Spleen (tissue), 11 donors: Measurements from ENCODE around the gene SMPDL3B. TPM values are rescaled to one million over a fixed set of nuclear protein-coding genes. Genes with fewer than 3 reads are reported as not detected.

Source experiments
- DNase-seq: peaks from one replicate; pipeline ENCODE4 v3.0.0-alpha.2; 2020
- H3K27ac ChIP-seq, 8 donors: fragments of 200-600 bp; sonication (generic) in 7 of 8; 1 replicate in 4 of 8; 2 replicates in 4 of 8; pipeline versions ENCODE4 v1.5.0 to v1.8.0; 2016 to 2021; ENCODE audit warnings: inconsistent platforms in 4 of 8, mild to moderate bottlenecking in 4 of 8, moderate library complexity in 1 of 8
- H3K27me3 ChIP-seq, 7 donors: fragments of 200-600 bp; sonication (generic) in 6 of 7; replicated peaks in 1 of 7; 1 replicate in 4 of 7; 2 replicates in 3 of 7; pipeline versions ENCODE4 v1.5.0 to v1.8.0; 2016 to 2021; ENCODE audit warnings: inconsistent platforms in 3 of 7, mild to moderate bottlenecking in 1 of 7
- H3K36me3 ChIP-seq, 6 donors: fragments of 200-600 bp; sonication (generic) in 5 of 6; 1 replicate in 4 of 6; 2 replicates in 2 of 6; pipeline versions ENCODE4 v1.5.0 to v1.8.0; 2016 to 2021; ENCODE audit warnings: inconsistent platforms in 2 of 6
- H3K4me1 ChIP-seq, 6 donors: fragments of 200-600 bp; sonication (generic) in 5 of 6; 1 replicate in 3 of 6; 2 replicates in 3 of 6; pipeline versions ENCODE4 v1.5.0 to v1.8.0; 2016 to 2021; ENCODE audit warnings: inconsistent platforms in 3 of 6
- H3K4me3 ChIP-seq, 8 donors: fragments of 200-600 bp; sonication (generic) in 7 of 8; 1 replicate in 4 of 8; 2 replicates in 4 of 8; pipeline versions ENCODE4 v1.5.0 to v1.8.0; 2016 to 2021; ENCODE audit warnings: inconsistent platforms in 4 of 8, mild to moderate bottlenecking in 4 of 8, moderate library complexity in 2 of 8
- H3K9me3 ChIP-seq, 8 donors: fragments of 200-600 bp; sonication (generic) in 7 of 8; 1 replicate in 4 of 8; 2 replicates in 4 of 8; pipeline versions ENCODE4 v1.5.0 to v1.8.0; 2016 to 2021; ENCODE audit warnings: inconsistent platforms in 4 of 8
- CTCF ChIP-seq, 11 experiments: fragments of 200-600 bp in 7 of 11; fragments of 450-650 bp in 4 of 11; sonication (generic) in 4 of 11; IDR thresholded peaks in 8 of 11; conservative IDR thresholded peaks in 3 of 11; 1 replicate in 7 of 11; 2 replicates in 4 of 11; pipeline versions ENCODE4 v1.4.0 to v1.8.0; 2016 to 2021; ENCODE audit warnings: antibody characterized with exemption in 11 of 11, inconsistent platforms in 4 of 11, mild to moderate bottlenecking in 1 of 11
- POLR2A ChIP-seq, 3 donors: fragments of 450-650 bp; IDR thresholded peaks; one replicate each; pipeline ENCODE4 v1.5.1; 2017; ENCODE audit warnings: antibody characterized with exemption in 3 of 3, mild to moderate bottlenecking in 1 of 3
- POLR2AphosphoS5 ChIP-seq, 3 donors: sonication (generic); formaldehyde crosslinking; IDR thresholded peaks; one replicate each; pipeline ENCODE4 v1.5.1; 2017; ENCODE audit warnings: antibody characterized with exemption in 3 of 3
- WGBS, 5 donors: extraction: QIAGEN DNeasy Blood & Tissue Kit in 3 of 5; methylation state at CpG; one replicate each; pipeline versions ENCODE4 v1.1.5 to v1.1.7; 2013 to 2018; 5-methylcytosine and 5-hydroxymethylcytosine counted together
- intact Hi-C: fragments of 100-400 bp; cut with DNase I; formaldehyde crosslinking; loops from one replicate; pipeline ENCODE4 v1.15.0; 2023; ENCODE audit warnings: low total_unique reads
- polyA plus RNA-seq, 3 donors: library from polyadenylated mRNA; stranded (reverse); fragments of 200-250 nt; gene quantifications; one replicate each; pipeline ENCODE4 v1.2.1, GENCODE V29; 2013
- total RNA-seq, 7 donors: library from RNA; depleted of rRNA in 3 of 7; stranded (reverse); fragments of >200 nt in 3 of 7; fragmentation: NEBNext Ultra II Directional in 4 of 7; extraction: Animal tissue kit (Norgen Biotek cat#: 25700) in 4 of 7; gene quantifications; one replicate each; pipeline versions ENCODE4 v1.1.0 to v1.2.1, GENCODE V29; 2016 to 2021
- donor health status: healthy with polysubstance abuse.
- donor health status: DM: no; HTN: no; CAD: no; lungs with moderate emphysema.
- donor health status: DM: no; HTN: no; CAD: no.
- donor health status: Bipolar disorder and iron deficiency.
- donor health status: healthy.
- donor health status: DM: no; HTN: no; CAD: no.
- donor health status: DM: yes; HTN: yes; CAD: no.

The SMPDL3B gene
- total and polyA plus RNA-seq, 10 donors: 0.13 to 2.5 (median 1.3) TPM; not detected in 1

- intact Hi-C loops: no loop called here
- Histone ChIP-seq H3K27me3 (no peaks in the 10 kb centered on the region), H3K9me3 (no peaks in the 10 kb centered on the region), H3K27ac (no peak overlapping the region), H3K4me1 (peaks cover 0 to 16% (median 8%) of the 10 kb centered on the region in 6 donors), H3K36me3 (peaks cover 0 to 44% (median 11%) of the 10 kb centered on the region in 6 donors), H3K4me3 (no peak overlapping the region)
- TF ChIP-seq POLR2A (IDR thresholded peaks at IDR 0.05): no peak
- no peak for TF ChIP-seq CTCF (IDR thresholded peaks at IDR 0.05 in 8 of 11, conservative IDR thresholded peaks at IDR 0.05 in 3 of 11)
- no peak for TF ChIP-seq POLR2AphosphoS5 (IDR thresholded peaks at IDR 0.05)
- WGBS, 5 donors: 91 to 100% (median 94%) methylated on average over 3 of the region's 3 CpGs
- DNase-seq: no peak
Observed at GRCh38 chr1:27981145-27981544, 46.3 kb downstream of the SMPDL3B start.

GRCh38 chr1:27990920-27991537 is 56.2 kb downstream of the SMPDL3B start:
- TF ChIP-seq POLR2A (IDR thresholded peaks at IDR 0.05): no peak
- no peak for TF ChIP-seq POLR2AphosphoS5 (IDR thresholded peaks at IDR 0.05)
- TF ChIP-seq CTCF (IDR thresholded peaks at IDR 0.05 in 8 of 11, conservative IDR thresholded peaks at IDR 0.05 in 3 of 11): no peak
- no peak for DNase-seq
- no peak overlapping the region for H3K4me3 ChIP-seq
- H3K27ac ChIP-seq: peak overlapping the region in 5 of 8 donors; percentile 45 to 76 (median 64)
- intact Hi-C loops: no loop called here
- peaks cover 6 to 99% (median 60%) of the 10 kb centered on the region in 6 donors for H3K36me3 ChIP-seq
- H3K27me3 ChIP-seq: no peaks in the 10 kb centered on the region
- 90 to 95% (median 94%) methylated on average over 3 of the region's 3 CpGs for WGBS, 5 donors
- peaks cover 10 to 42% (median 26%) of the 10 kb centered on the region in 6 donors for H3K4me1 ChIP-seq
- no peaks in the 10 kb centered on the region for H3K9me3 ChIP-seq

- H3K4me1 ChIP-seq: peaks cover 10 to 37% (median 26%) of the 10 kb centered on the region in 6 donors
- no peak overlapping the region for H3K4me3 ChIP-seq
- intact Hi-C loops: no loop called here
- DNase-seq: peak; percentile 87
- peak in 2 of 3 donors; percentile 38 to 48 for TF ChIP-seq POLR2AphosphoS5 (IDR thresholded peaks at IDR 0.05)
- no peak for TF ChIP-seq POLR2A (IDR thresholded peaks at IDR 0.05)
- no peaks in the 10 kb centered on the region for H3K9me3 ChIP-seq
- no peaks in the 10 kb centered on the region for H3K27me3 ChIP-seq
- peak overlapping the region; percentile 22 to 76 (median 58) for H3K27ac ChIP-seq
- H3K36me3 ChIP-seq: peaks cover 6 to 99% (median 66%) of the 10 kb centered on the region in 6 donors
- 37 to 44% (median 42%) methylated on average over 6 of the region's 6 CpGs for WGBS, 5 donors
Observed at GRCh38 chr1:27992276-27992675, 57.5 kb downstream of the SMPDL3B start.

- peaks cover 6 to 99% (median 66%) of the 10 kb centered on the region in 6 donors for H3K36me3 ChIP-seq
- intact Hi-C loops: no loop called here
- 49 to 70% (median 54%) methylated on average over 3 of the region's 3 CpGs for WGBS, 5 donors
- no peak overlapping the region for H3K4me3 ChIP-seq
- peak overlapping the region; percentile 45 to 76 (median 58) for H3K27ac ChIP-seq
- peaks cover 10 to 36% (median 26%) of the 10 kb centered on the region in 6 donors for H3K4me1 ChIP-seq
- H3K9me3 ChIP-seq: no peaks in the 10 kb centered on the region
- DNase-seq: no peak
- H3K27me3 ChIP-seq: no peaks in the 10 kb centered on the region
- TF ChIP-seq POLR2AphosphoS5 (IDR thresholded peaks at IDR 0.05) (no peak), POLR2A (IDR thresholded peaks at IDR 0.05) (no peak), CTCF (IDR thresholded peaks at IDR 0.05 in 8 of 11, conservative IDR thresholded peaks at IDR 0.05 in 3 of 11) (no peak)
Observed at GRCh38 chr1:27993241-27993640, 58.4 kb downstream of the SMPDL3B start.
